Small intestine (tissue), 7 donors: ENCODE data around the gene MLLT1. TPM values are rescaled to one million over a fixed set of nuclear protein-coding genes. Genes with fewer than 3 reads are reported as not detected.

Experiments
- DNase-seq, 2 donors: peaks; one replicate each; pipeline versions ENCODE4 v3.0.0 to v3.0.0-alpha.2; 2013
- FAIRE-seq: peaks from 2 replicates; lab custom pipeline; 2012; peaks lifted over from hg19 to GRCh38; lab: Jason Lieb, UNC
- H3K27ac ChIP-seq, 3 donors: one replicate each; pipeline ENCODE4 v1.5.1; 2013; ENCODE audit warnings: low read length in 2 of 3, mild to moderate bottlenecking in 2 of 3, control low read depth in 1 of 3, inconsistent platforms in 1 of 3, low read depth in 1 of 3, moderate library complexity in 1 of 3
- H3K27me3 ChIP-seq, 3 donors: one replicate each; pipeline ENCODE4 v1.6.1; 2013; ENCODE audit warnings: low read length in 3 of 3, inconsistent platforms in 1 of 3; ENCODE audit not compliant: control insufficient read depth in 3 of 3, insufficient read depth in 3 of 3
- H3K36me3 ChIP-seq, 3 donors: one replicate each; pipeline ENCODE4 v1.6.1; 2013; ENCODE audit warnings: low read length in 3 of 3, inconsistent platforms in 1 of 3, low read depth in 1 of 3, mild to moderate bottlenecking in 1 of 3, moderate library complexity in 1 of 3; ENCODE audit not compliant: control insufficient read depth in 3 of 3, insufficient read depth in 2 of 3
- H3K4me1 ChIP-seq, 3 donors: one replicate each; pipeline ENCODE4 v1.6.1; 2013; ENCODE audit warnings: low read length in 2 of 3, inconsistent platforms in 1 of 3, low read depth in 1 of 3, mild to moderate bottlenecking in 1 of 3, moderate library complexity in 1 of 3; ENCODE audit not compliant: control insufficient read depth in 3 of 3, insufficient read depth in 2 of 3
- H3K4me3 ChIP-seq, 3 donors: one replicate each; pipeline ENCODE4 v1.5.1; 2013; ENCODE audit warnings: low read length in 3 of 3, control low read depth in 1 of 3, inconsistent platforms in 1 of 3, low read depth in 1 of 3, mild to moderate bottlenecking in 1 of 3, moderate library complexity in 1 of 3
- H3K9me3 ChIP-seq, 2 donors: one replicate each; pipeline ENCODE4 v1.6.1; 2013; ENCODE audit warnings: low read depth in 1 of 2, low read length in 1 of 2; ENCODE audit not compliant: control insufficient read depth in 2 of 2, insufficient read depth in 1 of 2
- WGBS, 3 donors: extraction: QIAGEN DNeasy Blood & Tissue Kit; methylation state at CpG; one replicate each; pipeline ENCODE4 v1.1.7; 2013; 5-methylcytosine and 5-hydroxymethylcytosine counted together
- polyA plus RNA-seq, 4 donors: library from polyadenylated mRNA; stranded (reverse) in 3 of 4; unstranded in 1 of 4; fragments of 200-250 nt in 3 of 4; fragments of 120-200 nt in 1 of 4; gene quantifications; one replicate each; pipeline versions ENCODE4 v1.2.1 to v1.2.3, GENCODE V29; 2013
- donor health status: healthy with polysubstance abuse.
- donor health status: control.
- donor health status: control.
- donor health status: Bipolar disorder and iron deficiency.
- donor health status: healthy.

MLLT1 gene
- polyA plus RNA-seq, 4 donors, result 15.1 to 42.2 (median 21.9) TPM

DNA sequence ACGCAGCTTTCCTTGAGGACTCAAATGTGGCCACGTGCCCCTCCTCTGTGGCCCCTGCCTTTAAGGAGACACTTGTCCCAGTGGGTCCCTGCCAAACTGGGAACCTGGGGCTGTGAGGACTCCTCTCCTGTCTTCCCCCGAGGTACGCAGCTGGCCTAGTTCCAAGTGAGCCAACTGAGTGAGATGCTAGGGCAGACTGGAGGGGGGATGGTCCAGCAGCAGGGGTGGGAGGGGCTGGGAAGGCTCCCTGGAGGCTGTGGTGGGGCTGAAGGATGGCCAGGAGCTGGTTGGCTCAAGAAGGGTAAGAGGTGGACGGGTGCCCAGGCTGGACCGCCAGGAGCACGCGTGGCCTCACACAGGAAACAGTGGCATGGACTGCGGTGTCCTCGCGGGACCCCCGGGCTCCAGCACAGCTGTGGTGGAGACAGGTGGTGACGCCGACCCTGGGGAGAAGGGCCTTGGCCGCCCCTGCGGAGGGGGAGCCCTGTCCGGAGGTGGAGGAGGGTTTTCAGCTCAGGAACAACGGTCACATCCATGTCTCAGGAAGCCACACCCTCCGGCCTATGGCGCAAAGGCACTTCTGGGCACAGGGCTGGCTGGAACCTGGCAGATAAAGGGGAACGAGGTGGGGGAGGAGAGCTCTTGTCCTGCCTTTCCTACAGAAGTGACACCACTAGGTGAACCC lies 45.8 kb downstream of the MLLT1 start:
- H3K27me3 ChIP-seq, result no peaks in the 10 kb centered on the region
- peaks cover 0 to 54% (median 0%) of the 10 kb centered on the region in 3 donors for H3K36me3 ChIP-seq
- 56 to 68% (median 58%) methylated on average over 19 to 21 of the region's 21 CpGs for WGBS, 3 donors
- DNase-seq, result peak in 1 of 2 donors; percentile 25
- H3K4me1 ChIP-seq, result peaks cover 2 to 20% (median 8%) of the 10 kb centered on the region in 3 donors
- H3K27ac ChIP-seq, result peak overlapping the region in 1 of 3 donors; percentile 24
- H3K9me3 ChIP-seq, result no peaks in the 10 kb centered on the region
- FAIRE-seq, result no peak
- no peak overlapping the region for H3K4me3 ChIP-seq

DNA sequence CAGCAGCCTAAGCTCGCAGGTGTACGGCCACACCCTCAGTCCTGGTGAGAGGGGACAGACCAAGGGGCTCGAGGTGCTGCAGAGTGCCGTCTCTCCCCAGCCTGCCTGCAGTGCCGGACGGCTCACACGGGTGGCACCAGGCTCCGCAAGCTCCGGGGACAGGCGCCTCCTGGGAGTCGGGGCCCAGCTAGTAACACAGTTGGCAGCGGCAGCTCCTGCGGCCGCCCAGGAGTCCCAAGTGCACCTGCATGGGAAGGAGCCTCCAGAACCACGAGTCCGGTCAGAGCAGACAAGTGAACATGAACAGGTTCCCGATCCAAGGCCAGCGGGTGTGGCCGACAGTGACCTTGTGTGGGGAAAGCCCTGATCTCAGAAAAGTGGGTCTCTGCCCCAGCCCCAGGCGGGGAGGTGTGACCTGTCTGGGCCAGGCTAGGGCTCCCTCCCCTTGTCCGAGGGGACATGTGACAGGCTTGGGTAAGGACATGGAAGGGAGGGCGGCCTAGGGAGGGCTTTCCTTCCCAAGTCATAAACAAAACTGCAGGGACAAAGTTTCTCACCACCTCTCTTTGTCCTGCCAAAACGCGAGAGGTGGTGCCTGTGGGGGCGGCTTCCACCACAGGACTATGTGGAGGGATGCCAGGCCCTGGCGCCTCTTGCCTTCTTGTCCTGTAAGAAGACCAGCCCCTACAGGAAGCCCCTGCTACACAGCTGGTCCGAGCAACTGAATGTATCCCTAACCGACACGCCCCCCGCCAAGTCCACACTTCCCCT lies 46.5 kb downstream of the MLLT1 start:
- Histone ChIP-seq H3K4me3 (no peak overlapping the region), H3K36me3 (peaks cover 0 to 52% (median 0%) of the 10 kb centered on the region in 3 donors), H3K27ac (peak overlapping the region in 2 of 3 donors; percentile 18 to 34), H3K4me1 (peaks cover 2 to 20% (median 8%) of the 10 kb centered on the region in 3 donors), H3K27me3 (no peaks in the 10 kb centered on the region), H3K9me3 (no peaks in the 10 kb centered on the region)
- DNase-seq, result peak; percentile 46 to 71
- no peak for FAIRE-seq
- WGBS, 3 donors, result 28 to 59% (median 53%) methylated on average over 28 to 30 of the region's 30 CpGs

DNA sequence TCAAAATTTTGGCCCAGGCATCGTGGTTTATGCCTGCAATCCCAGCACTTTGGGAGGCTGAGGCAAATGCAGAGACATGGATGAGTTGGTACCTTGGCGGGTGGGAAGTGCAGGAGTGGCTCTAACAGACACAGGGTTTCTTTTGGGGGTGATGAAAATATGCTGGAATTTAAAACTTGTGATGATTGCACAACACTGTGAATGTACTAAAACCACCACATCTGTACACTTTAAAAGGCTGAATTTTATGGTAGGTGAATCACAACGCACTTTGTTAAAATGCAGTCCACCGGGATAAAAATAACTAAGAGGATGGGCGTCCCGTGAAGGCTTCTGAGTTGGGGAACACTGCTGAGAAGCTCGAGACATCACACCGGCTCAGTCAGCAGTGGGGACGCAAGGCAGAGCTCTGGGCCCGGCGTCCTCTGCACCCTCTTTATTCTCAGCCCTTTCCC lies 47.1 kb downstream of the MLLT1 start:
- no peak overlapping the region for H3K4me3 ChIP-seq
- H3K9me3 ChIP-seq, result no peaks in the 10 kb centered on the region
- no peak for DNase-seq
- H3K36me3 ChIP-seq, result peaks cover 0 to 54% (median 0%) of the 10 kb centered on the region in 3 donors
- no peak for FAIRE-seq
- H3K4me1 ChIP-seq, result peaks cover 2 to 20% (median 8%) of the 10 kb centered on the region in 3 donors
- H3K27me3 ChIP-seq, result no peaks in the 10 kb centered on the region
- H3K27ac ChIP-seq, result peak overlapping the region in 1 of 3 donors; percentile 34
- WGBS, 3 donors, result 54 to 68% (median 66%) methylated on average over 11 of the region's 11 CpGs

DNA sequence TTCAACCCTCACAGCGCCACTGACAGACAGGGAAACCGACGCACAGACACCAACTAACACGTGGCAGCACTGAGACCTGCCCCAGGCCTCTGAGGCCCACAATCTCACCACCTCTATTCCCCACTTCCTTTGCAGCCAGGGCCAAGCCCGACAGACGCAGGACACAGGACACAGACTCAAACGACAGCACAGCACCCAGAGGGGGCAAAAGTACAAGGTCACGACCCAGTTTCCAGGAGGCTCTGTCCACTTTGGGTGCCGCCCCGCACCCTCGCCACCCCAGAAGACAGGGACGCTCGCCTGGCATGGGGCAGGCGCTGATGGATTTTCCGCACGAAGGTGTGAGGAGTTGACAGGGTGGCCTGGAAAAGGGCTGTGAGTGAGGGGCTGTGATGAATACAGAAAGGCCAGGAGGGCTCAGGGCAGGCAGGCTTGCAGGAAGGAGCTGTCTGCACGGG lies 48.8 kb downstream of the MLLT1 start:
- no peaks in the 10 kb centered on the region for H3K27me3 ChIP-seq
- 84 to 88% (median 87%) methylated on average over 17 of the region's 17 CpGs for WGBS, 3 donors
- H3K27ac ChIP-seq, result no peak overlapping the region
- H3K9me3 ChIP-seq, result no peaks in the 10 kb centered on the region
- peaks cover 2 to 20% (median 8%) of the 10 kb centered on the region in 3 donors for H3K4me1 ChIP-seq
- DNase-seq (no peak), FAIRE-seq (no peak)
- no peak overlapping the region for H3K4me3 ChIP-seq
- H3K36me3 ChIP-seq, result peaks cover 0 to 59% (median 10%) of the 10 kb centered on the region in 3 donors

DNA sequence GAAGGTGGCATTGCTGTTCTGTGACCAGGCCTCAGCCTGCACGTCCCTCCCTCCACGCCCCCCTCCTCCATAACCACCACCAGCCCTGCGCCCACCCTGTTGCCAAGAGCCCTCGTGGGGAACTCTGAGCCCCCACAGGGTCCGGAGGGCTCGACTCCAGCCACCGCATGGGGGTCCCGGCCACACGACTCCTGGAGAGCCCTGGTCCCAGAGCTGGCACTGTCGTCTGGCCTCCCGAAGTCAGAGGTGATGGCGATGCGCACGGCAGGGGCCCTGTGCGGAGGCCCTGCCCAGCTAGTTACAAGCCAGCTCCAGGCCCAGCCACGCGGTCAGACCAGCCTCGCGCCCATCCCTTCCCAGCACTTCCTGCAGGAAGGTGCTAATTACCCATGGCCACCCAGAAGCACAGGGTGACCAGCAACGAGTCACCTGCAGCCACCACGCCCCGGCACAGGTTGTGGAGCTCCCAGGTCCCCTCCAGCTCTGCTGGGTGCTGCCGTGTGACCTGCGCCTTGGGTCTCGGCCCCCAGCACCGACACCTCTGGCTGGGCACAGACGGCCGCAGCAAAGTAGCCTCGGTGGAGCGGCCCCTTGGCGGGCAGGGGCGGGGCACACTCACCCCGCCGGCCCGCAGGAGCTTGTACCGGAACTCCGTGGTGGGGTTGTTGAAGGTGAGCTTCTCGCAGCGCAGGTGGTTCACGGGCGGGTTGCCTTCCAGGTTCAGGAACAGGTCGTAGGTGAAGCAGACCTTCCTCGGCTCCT lies 49.6 kb downstream of the MLLT1 start:
- H3K27ac ChIP-seq, result no peak overlapping the region
- no peak for FAIRE-seq
- no peak for DNase-seq
- 91 to 97% (median 93%) methylated on average over 42 to 43 of the region's 43 CpGs for WGBS, 3 donors
- no peak overlapping the region for H3K4me3 ChIP-seq
- peaks cover 4 to 65% (median 12%) of the 10 kb centered on the region in 3 donors for H3K36me3 ChIP-seq
- H3K27me3 ChIP-seq, result no peaks in the 10 kb centered on the region
- H3K4me1 ChIP-seq, result peaks cover 2 to 20% (median 8%) of the 10 kb centered on the region in 3 donors
- H3K9me3 ChIP-seq, result no peaks in the 10 kb centered on the region

DNA sequence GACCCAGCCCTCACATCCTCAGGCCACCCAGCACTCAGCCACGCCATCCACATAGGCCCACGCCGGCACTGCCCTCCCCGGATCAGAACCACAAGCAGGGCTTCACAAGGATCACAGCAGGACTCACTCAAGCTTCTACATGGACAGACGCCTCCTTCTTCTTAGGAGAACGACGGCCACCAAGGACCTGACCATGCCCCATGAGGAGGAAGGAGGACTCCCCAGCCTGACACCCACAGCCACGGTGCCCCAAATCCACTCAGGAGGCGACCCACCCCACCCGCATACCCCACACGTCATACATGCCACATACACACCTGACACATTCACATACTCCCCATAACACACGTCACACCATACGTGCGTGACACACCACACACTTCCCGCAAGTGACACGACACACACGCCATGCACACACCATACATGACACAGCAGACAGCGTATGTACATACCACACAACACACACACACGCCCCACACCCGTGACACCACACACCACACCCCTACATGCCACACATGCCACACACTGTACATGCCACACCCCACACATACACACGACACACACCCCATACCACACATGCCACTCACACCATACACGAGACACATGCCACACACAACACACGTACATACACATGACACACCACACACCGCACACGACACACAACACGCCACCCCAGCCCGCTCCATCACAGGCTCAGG lies 50.4 kb downstream of the MLLT1 start:
- no peak for DNase-seq
- H3K4me1 ChIP-seq, result peaks cover 2 to 17% (median 8%) of the 10 kb centered on the region in 3 donors
- 93 to 95% (median 94%) methylated on average over 25 to 27 of the region's 27 CpGs for WGBS, 3 donors
- no peaks in the 10 kb centered on the region for H3K27me3 ChIP-seq
- FAIRE-seq, result no peak
- H3K27ac ChIP-seq, result no peak overlapping the region
- no peaks in the 10 kb centered on the region for H3K9me3 ChIP-seq
- no peak overlapping the region for H3K4me3 ChIP-seq
- peaks cover 4 to 69% (median 12%) of the 10 kb centered on the region in 3 donors for H3K36me3 ChIP-seq

DNA sequence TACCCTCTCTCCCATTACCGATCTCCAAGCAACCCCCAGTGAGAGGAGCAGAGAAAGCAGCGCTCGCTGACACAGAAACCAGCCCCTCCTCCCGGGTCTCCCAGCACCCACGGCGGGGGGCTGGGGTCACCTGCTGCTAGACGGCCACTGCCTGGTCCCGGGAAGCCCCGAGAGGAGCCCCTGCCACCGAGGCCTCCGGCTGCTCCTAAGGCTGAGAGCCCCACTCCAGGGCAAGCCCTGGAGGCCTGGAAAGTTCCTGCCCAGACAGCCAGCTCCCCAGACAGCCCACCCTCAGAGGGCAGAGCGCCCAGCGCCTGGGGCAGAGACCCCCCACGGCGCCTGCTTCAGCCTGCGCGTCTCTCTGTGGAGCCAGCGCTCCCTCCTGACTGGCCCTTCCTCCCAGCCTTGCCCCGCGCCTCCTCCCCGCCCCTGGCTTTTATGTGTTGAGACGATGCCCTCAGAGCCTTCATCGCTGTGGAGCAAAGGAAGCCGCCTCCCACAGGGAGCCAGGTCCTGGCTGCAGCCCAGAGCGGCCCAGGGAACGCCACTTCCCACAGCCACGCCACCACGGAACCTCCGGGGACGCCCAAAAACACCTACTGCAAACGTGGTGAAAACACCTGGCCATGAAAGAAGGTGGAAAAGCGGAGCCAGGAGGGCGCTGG lies 51.1 kb downstream of the MLLT1 start:
- 86 to 88% (median 86%) methylated on average over 28 to 33 of the region's 33 CpGs for WGBS, 3 donors
- Histone ChIP-seq H3K4me3 (no peak overlapping the region), H3K9me3 (no peaks in the 10 kb centered on the region), H3K36me3 (peaks cover 4 to 74% (median 12%) of the 10 kb centered on the region in 3 donors), H3K4me1 (peaks cover 0 to 11% (median 5%) of the 10 kb centered on the region in 3 donors), H3K27ac (no peak overlapping the region), H3K27me3 (no peaks in the 10 kb centered on the region)
- DNase-seq (no peak), FAIRE-seq (no peak)
